HG03060 (cell line): ENCODE data around the gene CCR1.

Experiments
- ATAC-seq: cut with Tn5 transposase; IDR thresholded peaks from one replicate; pipeline ENCODE4 v1.9.1; 2021; ENCODE audit warnings: low read depth, moderate number of reproducible peaks; ENCODE audit not compliant: unreplicated experiment

The CCR1 gene

DNA sequence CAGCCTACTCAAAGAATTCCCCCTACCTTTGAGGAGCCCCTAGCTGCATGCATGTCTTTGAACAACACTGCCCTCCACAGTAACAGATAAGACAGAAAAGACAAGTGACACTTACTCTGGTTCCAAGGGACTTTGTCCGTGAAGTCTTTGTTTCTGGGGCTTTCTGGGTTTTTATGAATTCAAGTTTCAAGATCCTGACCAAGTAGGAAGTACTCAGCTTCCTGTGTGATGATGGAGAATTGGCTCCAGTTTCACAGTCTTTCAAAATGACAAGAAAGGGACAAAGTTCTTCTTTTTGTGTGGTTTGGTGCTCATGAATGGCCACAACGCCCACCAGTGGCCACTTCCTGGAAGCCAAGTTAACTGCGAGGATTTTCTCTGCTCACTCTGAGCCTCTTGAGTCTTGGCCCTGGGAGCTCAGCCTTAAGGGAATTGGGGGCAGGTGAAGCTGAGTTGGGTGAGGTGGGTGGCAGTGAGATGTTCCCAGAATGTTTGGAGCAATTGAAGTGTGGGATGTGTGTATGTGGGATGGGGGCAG is at the start of gene CCR1:
Gene CCR1, minus strand, starts transcription at position 147 of the 538 bp plus-strand sequence. CDS start 4,000 bp downstream, outside the sequence.
- ATAC-seq, result peak; percentile 60

DNA sequence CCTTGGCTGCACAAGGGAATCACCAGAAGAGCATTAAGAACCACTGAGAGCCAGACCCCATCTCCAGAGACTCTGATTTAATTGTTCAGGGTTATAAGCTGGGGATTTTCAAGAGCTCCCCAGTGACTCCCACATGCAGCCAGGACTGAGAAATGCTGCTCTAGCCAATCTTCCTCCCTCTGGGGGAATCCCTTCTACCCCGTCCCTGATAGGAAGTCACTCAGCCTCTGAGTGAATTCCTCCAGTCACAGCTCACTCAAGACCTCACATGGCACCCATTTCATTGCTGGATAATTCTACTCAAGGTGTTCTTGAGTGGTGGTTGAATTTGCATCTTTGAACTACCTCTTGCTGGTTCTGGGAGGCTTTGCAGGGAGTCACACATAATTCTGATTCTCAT is 44.9 kb upstream of the CCR1 start:
- no peak for ATAC-seq

DNA sequence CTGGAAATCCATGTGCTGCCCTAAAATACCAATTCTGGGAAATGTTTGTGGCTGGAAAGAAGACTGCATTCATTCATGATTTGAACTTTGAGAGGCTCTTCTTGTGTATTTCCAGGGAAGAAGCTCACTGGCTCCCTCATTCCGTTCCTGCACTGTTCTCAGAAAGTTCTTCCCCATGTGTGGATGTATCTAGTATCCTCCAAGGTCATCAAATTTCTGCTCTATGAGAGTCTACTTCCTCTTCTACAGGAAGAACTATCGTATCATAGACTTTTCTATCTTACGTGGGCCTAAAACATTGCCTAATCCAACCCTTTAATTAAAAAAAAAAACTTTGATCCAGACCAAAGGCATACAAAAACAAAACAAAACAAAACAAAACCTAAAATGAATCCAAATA is 37.0 kb upstream of the CCR1 start:
- ATAC-seq, result no peak

DNA sequence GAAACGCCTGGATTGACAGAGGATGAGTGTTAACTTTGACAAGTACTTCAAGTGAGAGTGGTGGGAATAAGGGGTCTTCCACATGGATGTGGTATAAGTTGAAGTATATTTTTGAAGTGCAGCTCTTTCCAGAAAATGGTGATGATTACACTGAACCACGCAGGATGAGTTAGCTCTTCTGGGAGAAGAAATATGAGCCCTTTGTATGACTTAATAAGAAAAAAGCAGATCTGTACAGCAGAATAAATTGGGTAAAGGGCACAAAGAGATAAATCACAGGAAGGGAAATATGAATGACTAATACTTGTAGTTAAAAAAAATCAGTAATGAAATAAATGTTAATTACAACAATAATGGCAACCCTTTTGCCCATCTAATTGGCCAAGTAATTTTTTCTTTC is 35.4 kb upstream of the CCR1 start:
- no peak for ATAC-seq

DNA sequence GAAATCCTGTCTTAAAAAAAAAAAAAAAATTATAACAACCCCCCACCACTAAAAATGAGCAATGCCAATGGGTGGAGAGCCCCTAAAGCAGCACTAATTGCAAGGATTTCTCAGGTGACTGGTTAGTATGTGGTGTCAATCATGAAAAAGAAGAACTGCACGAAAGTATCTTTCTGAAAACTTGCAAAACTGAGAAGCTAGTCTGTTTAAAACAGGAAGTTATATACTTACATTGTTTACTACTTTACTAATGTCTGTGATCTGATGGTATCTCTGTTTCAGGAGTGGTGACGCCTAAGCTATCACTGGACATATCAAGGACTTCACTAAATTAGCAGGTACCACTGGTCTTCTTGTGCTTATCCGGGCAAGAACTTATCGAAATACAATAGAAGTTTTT is 34.0 kb upstream of the CCR1 start, which contains the start of gene CCR3:
Gene CCR3, plus strand, starts transcription at position 341 of the 400 bp plus-strand sequence. CDS start 22,699 bp downstream, outside the sequence.
- ATAC-seq, result no peak

DNA sequence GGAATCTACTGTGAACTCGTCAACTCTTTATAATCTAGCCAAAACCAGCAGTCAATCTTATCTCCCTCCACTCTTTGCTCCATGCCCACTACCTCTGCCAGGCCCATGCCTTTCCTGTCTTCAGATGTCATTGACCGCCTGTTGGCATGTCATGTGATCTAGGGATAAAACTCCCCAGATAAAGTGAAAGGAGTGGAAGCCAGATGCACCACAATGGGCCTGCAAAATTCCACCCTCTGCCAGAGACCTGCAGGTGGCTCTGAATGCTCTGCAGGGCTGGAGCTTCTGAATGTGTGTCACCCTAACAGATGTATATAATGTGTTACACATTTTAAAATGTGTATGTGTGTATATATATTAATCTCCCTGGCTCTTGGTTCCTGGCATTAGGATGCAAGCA is 31.8 kb upstream of the CCR1 start:
- no peak for ATAC-seq

DNA sequence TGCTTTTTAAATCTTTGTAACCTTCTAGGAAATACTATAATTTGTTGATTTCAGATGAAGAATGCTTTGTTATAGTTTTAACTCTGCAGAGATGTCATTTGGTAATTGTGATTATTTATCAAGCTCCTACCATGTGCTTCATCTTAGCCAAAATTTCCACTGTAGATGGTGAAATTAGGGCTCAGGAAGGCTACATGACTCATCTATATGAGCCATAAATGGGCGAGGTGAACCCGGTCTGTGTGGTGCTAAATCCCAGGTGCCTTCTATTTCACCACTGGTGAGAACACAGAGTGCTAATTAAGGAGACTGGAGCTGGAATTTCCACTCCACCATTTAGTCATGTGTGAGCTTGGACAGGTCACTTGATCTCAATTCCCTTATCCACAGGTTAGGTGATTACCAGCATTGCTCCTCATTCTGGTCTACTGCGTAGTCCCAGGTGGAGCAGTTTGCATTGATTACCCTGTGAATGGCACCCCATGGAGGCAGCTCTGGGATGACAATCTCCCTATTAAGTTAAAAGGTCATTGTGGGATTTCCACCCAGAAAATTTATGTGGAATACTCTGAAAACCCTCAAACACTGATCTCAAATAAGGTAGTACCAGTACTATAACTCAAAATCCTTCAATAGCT is 31.3 kb upstream of the CCR1 start:
- ATAC-seq, result no peak

DNA sequence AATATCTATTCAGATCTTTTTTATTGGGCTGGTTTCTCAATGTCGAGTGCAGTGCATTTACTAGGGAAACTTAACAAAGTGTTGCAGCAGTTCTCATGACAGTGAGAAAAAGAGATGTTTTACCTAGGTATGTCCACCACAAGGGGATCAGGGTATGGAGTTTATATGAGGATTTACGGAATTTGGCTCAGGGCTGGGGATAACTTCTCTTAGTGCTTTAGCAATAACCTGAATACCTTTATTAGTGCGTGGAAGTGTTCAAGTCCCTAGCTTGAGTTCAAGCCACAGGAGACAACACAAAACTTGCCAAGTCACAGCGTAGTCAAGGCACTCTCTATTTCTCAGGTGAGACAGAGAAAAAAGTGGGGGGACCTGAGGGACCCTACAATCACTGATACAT is 30.3 kb upstream of the CCR1 start:
- no peak for ATAC-seq

DNA sequence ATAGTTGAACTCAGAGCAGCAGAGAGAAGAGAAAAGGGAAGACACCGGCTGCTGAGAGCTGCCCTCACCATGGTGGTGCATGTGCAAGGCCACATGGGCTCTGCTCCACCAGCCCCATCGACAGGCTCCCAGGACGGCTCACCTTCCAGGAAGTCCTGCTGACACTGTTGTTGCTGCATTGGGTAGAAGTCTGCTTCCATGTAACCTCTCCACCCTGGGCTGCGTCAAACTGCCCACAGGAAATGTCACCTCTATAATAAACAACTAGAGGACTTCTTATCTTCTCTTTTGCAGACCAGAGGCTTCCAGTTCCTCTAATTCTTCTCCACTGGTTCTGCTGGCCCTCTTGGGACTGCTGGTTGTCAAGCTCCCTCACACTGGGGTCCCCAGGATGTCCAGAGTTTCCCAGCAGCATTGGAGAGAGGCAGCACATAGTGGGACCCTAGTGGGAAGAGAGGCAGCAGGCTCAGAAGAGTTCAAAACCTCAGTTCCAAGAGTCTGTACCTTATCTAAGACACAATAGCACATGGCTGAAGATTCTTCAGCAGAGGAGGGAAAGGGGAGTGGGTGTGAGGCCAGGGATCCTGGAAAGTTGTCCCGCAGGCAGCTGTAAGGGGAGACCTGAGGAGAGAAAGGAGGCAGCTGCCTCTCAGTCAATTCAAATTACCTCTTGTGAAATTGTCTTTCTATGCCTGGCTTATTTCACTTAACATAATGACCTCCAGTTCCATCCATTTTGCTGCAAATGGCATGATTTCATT is 28.4 kb upstream of the CCR1 start:
- no peak for ATAC-seq

DNA sequence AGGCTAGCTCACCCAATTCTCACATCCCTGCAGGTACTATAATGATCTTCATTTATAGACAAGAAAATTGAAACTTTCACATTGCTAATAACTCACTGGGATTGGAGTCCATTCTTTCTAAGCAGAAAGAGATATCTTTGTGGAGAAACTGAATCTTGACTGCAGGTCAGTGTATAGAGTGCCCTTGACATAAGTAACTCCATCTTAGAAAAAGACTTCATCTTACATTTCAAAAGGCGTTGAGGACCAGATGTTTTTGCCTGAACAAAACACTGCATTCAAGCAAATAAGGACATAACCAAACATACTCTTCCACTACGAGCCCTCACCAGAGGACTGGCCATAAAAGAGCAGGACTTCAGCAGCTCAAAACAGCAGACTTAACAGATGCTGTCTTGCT is 27.3 kb upstream of the CCR1 start:
- ATAC-seq, result no peak

DNA sequence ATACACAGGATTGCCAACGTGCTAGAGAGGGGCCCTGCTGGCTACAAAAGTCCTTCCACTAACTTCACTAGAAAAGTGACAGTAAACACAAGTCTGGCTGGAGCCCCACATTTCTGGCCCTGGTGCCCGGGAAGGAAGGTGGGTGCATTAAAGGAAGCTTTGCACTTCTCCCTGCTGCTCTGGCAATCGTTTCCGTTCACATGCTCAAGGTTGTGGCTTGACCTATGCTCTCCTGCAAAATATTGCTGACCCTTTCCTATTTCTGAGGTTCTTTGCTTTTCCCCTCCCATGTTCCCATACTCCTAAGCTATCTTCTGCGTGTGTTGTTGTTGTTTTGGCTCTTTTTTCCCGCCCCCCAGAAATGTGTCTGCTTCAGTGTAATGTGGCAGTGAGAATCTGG is 25.1 kb upstream of the CCR1 start:
- no peak for ATAC-seq

DNA sequence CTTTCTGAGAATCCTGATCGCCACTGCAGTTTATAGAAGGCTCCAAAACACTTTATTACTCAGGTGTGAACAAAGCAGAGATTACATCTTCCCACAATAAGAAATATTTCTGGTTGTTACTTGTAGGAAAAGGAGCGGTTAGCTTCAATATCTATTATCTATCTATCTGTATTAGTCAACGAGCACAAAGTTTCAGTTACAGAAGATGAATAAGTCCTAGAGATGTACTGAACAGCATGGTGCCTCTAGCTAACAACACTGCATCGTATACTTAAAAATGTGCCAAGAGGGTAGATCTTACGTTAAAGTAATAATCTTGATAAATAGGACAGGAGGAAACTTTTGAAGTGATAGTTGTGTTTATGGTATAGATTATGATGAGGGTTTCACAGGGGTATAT is 23.2 kb upstream of the CCR1 start:
- ATAC-seq, result no peak

DNA sequence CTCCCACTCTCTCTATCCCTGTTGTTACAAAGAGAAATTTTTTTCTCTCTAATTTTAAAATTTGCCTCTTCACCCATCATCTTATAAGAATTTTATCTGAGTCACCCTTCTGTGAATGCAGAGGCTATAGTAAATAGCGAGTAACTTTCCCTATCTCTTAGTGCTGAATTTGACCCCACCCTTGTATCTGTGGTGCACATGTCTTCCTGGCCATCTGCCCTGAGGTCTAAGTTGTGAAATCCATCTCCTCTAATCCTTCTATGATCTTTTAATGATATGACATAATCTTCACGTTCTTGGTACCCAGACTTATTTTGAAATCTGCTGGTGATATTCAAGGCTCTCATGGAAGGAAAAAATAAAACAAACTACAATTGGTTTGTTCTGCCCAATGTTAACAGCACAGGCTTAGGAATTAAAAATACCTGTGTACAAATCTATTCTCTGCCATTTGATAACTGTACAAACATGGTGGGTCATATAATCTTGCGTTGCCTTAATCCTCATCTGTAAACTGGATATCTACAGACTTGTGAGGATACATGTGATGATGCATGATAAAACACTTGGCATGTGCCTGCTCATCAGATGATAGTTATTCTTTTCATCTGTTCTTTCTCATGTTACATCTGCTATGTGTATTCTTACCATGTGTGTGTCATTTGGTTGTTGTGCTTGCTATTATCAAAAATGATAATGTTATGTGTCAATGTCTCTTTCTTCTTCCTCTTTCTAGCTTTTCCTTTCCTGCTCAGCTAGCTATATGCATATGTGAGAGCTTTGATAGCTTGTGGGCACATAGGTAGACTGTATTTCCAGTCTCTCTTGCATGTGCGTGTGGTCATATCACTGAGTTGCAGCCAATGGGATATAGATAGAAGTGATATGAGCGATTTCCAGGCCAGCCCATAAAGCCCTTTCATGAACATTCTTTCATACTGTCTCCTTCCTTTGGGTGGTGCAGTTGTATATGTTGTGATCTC is 20.4 kb upstream of the CCR1 start:
- ATAC-seq, result no peak

DNA sequence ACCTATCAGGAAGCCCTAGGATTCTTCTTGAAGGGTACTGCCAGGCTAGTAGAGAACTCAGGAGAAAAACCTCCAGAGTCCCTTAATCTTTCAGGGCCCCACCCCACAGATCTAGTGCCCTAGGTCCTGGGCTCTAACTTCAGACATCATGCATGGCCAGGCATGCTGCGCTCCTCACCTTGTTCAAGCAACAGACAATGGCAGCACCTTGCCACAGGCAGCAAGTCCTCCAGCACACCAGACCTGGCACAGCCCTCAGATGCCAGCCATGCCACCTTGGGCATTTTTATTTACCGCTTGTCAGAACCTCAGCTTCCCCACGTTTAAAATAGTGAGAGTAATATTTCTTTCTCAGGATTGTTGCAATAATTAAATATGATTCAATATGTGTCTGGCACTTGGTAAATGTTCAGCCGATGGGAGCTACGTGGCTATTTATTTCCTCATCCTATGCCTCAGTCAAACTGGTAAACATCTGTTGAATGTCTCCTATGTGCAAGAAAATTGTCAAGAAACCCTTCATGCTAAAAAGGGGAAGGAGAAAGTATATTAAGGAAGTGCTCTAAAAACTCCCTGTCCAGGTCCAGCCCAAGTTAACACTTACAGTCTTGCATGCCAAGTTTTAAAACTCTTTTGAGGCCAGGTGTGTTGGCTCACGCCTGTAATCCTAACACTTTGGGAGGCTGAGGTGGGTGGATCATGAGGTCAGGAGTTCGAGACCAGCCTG is 14.5 kb upstream of the CCR1 start:
- no peak for ATAC-seq

DNA sequence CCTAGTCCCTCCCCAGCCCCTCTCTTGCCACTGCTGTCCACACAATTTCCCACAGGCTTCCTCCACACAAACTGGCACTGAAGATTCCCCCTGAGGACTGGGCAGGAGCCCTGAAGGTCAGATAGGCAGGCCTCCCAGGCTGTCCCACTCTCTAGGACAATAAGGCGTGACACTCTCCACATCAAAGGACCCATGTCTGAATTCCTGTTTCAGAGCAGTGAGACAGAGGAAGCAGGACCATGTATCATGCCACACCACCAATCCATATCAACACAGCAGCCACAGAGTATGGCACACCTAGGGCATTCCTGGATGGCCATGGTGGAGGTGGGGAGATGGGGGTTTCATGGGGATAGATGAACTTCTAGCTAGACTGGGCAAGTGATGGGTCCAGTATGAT is 13.8 kb upstream of the CCR1 start:
- no peak for ATAC-seq

DNA sequence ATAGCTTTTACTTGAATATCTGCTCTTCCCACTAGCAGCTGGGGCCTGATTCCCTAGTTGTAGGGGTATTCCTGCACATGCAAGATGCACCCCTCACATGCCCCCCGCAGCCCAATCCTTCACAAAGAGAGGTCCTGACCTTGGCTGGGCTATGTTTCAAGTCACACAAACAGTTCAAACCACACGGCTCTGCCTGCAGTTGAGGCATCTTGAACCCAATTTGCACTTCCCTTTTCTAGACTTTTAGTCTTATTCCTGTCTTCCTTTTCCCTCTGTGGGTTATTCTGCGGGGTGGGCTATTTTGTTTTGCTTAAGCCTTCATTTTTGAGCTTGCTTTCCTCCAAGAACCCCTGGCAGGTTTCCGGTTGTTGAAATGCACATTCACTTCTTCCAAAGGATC is 13.3 kb upstream of the CCR1 start:
- no peak for ATAC-seq

DNA sequence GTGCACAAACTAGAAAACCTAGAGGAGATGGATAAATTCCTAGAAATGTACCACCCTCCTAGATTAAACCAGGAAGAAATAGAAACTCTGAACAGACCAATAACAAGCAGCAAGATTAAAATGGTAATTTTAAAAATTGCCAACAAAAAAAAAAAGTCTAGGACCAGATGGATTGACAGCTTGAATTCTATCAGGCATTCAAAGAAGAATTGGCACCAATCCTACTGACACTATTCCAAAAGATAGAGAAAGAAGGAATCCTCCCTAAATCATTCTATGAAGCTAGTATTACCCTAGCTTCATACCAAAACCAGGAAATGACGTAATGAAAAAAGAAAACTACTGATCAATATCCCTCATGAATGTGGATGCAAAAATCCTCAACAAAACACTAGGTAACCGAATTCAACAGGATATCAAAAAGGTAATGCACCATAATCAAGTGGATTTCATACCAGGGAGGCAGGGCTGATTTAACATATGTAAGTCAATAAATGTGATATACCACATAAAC is 10.1 kb upstream of the CCR1 start:
- ATAC-seq, result no peak

DNA sequence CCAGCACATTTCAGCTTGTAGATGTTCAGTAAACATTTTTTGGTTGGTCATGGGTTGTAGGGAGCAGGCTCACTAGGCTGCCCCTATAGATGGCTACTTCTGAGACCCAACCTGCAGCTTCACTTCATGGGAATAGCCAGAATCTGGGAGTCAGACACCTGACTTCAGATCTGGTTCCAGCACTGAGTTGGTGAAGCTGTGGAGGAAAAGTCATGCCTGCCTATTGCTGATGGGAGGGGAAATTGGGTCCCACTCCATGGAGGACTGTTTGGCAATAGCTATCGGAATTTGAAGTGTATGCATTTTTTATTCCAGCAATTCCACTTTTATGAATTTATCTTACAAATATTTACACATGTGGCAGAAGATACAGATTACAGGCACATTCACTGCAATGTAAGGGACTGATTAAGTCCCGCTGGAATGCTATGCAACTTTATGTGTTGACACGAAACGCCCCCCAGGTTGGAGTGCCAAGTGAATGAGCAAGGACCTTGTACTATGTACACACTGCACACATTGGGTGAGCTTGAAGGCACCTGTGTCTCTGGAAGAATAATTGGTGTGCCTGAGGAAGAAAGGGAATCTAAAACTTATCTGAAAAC is 7.8 kb upstream of the CCR1 start:
- no peak for ATAC-seq

DNA sequence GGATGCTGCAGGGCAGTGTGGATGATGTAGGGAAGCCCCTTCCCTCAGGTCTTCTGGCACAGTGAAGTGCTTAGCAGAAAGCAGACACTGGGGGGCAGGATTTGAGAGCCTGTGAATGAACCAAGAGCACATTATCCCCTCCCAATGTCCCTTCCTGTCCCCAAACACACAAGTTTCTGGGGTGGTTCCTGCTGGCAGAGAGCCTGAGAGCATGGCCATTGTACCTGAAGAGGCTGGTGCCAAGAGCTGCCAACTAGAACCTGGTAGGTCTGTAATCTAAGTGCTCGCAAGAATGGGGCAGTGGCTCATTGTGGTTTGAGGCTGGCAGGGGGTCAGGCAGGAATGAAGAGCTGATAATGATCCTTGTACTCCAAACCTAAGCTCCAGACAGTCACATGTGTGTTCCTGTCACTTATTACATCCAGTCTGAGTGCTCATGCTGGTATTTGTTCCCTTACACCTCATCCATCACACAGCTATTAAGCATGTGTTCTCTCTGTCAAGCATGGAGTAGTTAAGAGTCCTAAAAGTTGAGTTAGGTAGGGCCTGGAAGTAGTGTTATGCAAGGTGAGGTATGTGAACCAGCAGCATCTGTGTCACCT is 6.7 kb upstream of the CCR1 start:
- ATAC-seq, result no peak
